Liver (tissue), 9 donors: ENCODE results near the gene SLIT3. TPM values are rescaled to one million over a fixed set of nuclear protein-coding genes. Genes with fewer than 3 reads are reported as not detected.

Experiments
- DNase-seq: peaks from one replicate; pipeline ENCODE4 v3.0.0-alpha.2; 2017; ENCODE audit warnings: low spot score
- H3K27ac ChIP-seq, 2 donors: one replicate each; pipeline ENCODE4 v1.7.0; 2013; ENCODE audit warnings: inconsistent platforms in 2 of 2, low read length in 2 of 2, control low read depth in 1 of 2, low read depth in 1 of 2, mild to moderate bottlenecking in 1 of 2
- H3K27me3 ChIP-seq, 4 donors: one replicate each; pipeline versions ENCODE4 v1.6.1 to v1.7.0; 2013; ENCODE audit warnings: low read length in 3 of 4, inconsistent platforms in 1 of 4, mild to moderate bottlenecking in 1 of 4, moderate library complexity in 1 of 4; ENCODE audit not compliant: control insufficient read depth in 4 of 4, insufficient read depth in 4 of 4
- H3K36me3 ChIP-seq, 4 donors: one replicate each; pipeline versions ENCODE4 v1.6.1 to v1.7.0; 2013; ENCODE audit warnings: low read length in 3 of 4, mild to moderate bottlenecking in 3 of 4, low read depth in 1 of 4, moderate library complexity in 1 of 4; ENCODE audit not compliant: control insufficient read depth in 4 of 4, insufficient read depth in 3 of 4
- H3K4me1 ChIP-seq, 4 donors: one replicate each; pipeline versions ENCODE4 v1.6.1 to v1.7.0; 2013; ENCODE audit warnings: low read length in 3 of 4, mild to moderate bottlenecking in 3 of 4, moderate library complexity in 1 of 4; ENCODE audit not compliant: control insufficient read depth in 4 of 4, insufficient read depth in 4 of 4
- H3K4me3 ChIP-seq, 3 donors: one replicate each; pipeline versions ENCODE4 v1.6.1 to v1.7.0; 2013; ENCODE audit warnings: low read length in 3 of 3, control low read depth in 1 of 3, low read depth in 1 of 3, mild to moderate bottlenecking in 1 of 3
- H3K9ac ChIP-seq, 2 donors: one replicate each; pipeline ENCODE4 v1.7.0; 2013; ENCODE audit warnings: low read length in 2 of 2, mild to moderate bottlenecking in 2 of 2, moderate library complexity in 2 of 2, control low read depth in 1 of 2, low read depth in 1 of 2
- H3K9me3 ChIP-seq, 4 donors: one replicate each; pipeline versions ENCODE4 v1.6.1 to v1.7.0; 2013; ENCODE audit warnings: low read length in 3 of 4; ENCODE audit not compliant: control insufficient read depth in 4 of 4
- CTCF ChIP-seq: fragments of 150-350 bp; IDR thresholded peaks from 2 replicates; pipeline ENCODE4 v1.5.1; 2017; ENCODE audit warnings: improper control_type of control experiment, low read depth, low read length; ENCODE audit not compliant: missing input control
- EGR1 ChIP-seq, 2 donors: IDR thresholded peaks; 2 replicates each; pipeline ENCODE4 v1.6.1; 2016 to 2018; ENCODE audit warnings: antibody characterized with exemption in 2 of 2, low read depth in 2 of 2
- FOXA1 ChIP-seq: IDR thresholded peaks from 2 replicates; pipeline ENCODE4 v1.6.1; 2016; ENCODE audit warnings: antibody characterized with exemption
- FOXA2 ChIP-seq: IDR thresholded peaks from 2 replicates; pipeline ENCODE4 v1.6.1; 2016; ENCODE audit warnings: antibody characterized with exemption
- GABPA ChIP-seq, 2 donors: IDR thresholded peaks in 1 of 2; conservative IDR thresholded peaks in 1 of 2; 2 replicates each; pipeline ENCODE4 v1.6.1; 2016; ENCODE audit warnings: antibody characterized with exemption in 2 of 2, mild to moderate bottlenecking in 1 of 2, moderate library complexity in 1 of 2
- HNF4A ChIP-seq, 2 donors: conservative IDR thresholded peaks; 2 replicates each; pipeline ENCODE4 v1.6.1; 2016; ENCODE audit warnings: antibody characterized with exemption in 2 of 2, mild to moderate bottlenecking in 2 of 2
- HNF4G ChIP-seq: IDR thresholded peaks from 2 replicates; pipeline ENCODE4 v1.6.1; 2016; ENCODE audit warnings: antibody characterized with exemption
- JUND ChIP-seq, 2 donors: IDR thresholded peaks; 2 replicates each; pipeline ENCODE4 v1.6.1; 2016; ENCODE audit warnings: antibody characterized with exemption in 2 of 2
- NR2F2 ChIP-seq: IDR thresholded peaks from 2 replicates; pipeline ENCODE4 v1.6.1; 2016; ENCODE audit warnings: antibody characterized with exemption
- RAD21 ChIP-seq, 2 donors: IDR thresholded peaks; 2 replicates each; pipeline ENCODE4 v1.6.1; 2016; ENCODE audit warnings: antibody characterized with exemption in 2 of 2, mild to moderate bottlenecking in 2 of 2
- RXRA ChIP-seq, 2 donors: IDR thresholded peaks; 2 replicates each; pipeline ENCODE4 v1.6.1; 2017 to 2018; ENCODE audit warnings: antibody characterized with exemption in 2 of 2, mild to moderate bottlenecking in 1 of 2
- SP1 ChIP-seq: IDR thresholded peaks from 2 replicates; pipeline ENCODE4 v1.6.1; 2018; ENCODE audit warnings: antibody characterized with exemption, mild to moderate bottlenecking
- TAF1 ChIP-seq: conservative IDR thresholded peaks from 2 replicates; pipeline ENCODE4 v1.6.1; 2016; ENCODE audit warnings: antibody characterized with exemption, mild to moderate bottlenecking
- YY1 ChIP-seq: IDR thresholded peaks from 2 replicates; pipeline ENCODE4 v1.6.1; 2016; ENCODE audit warnings: antibody characterized with exemption, mild to moderate bottlenecking
- ZBTB33 ChIP-seq: IDR thresholded peaks from 2 replicates; pipeline ENCODE4 v1.6.1; 2016; ENCODE audit warnings: antibody characterized with exemption
- WGBS: extraction: QIAGEN DNeasy Blood & Tissue Kit; methylation state at CpG from one replicate; pipeline ENCODE4 v1.1.7; 2013; 5-methylcytosine and 5-hydroxymethylcytosine counted together
- polyA plus RNA-seq, 2 donors: library from polyadenylated mRNA; stranded (reverse) in 1 of 2; unstranded in 1 of 2; fragments of 200-250 nt in 1 of 2; fragments of >200 nt in 1 of 2; fragmentation: Nextera tagmentation in 1 of 2; extraction: Ambion mirVana in 1 of 2; gene quantifications; one replicate each; pipeline versions ENCODE4 v1.2.1 to v1.2.3, GENCODE V29; 2013 to 2015
- total RNA-seq, 2 donors: library from RNA; depleted of rRNA; stranded (reverse); fragments of >200 nt; gene quantifications; one replicate each; pipeline ENCODE4 v1.2.3, GENCODE V29; 2014
- TF ChIP-seq, protein P1 (sequence below): IDR thresholded peaks from 2 replicates; pipeline ENCODE4 v1.6.1; 2016; ENCODE audit warnings: antibody characterized with exemption
- TF ChIP-seq, protein P2 (sequence below): IDR thresholded peaks from 2 replicates; pipeline ENCODE4 v1.6.1; 2016; ENCODE audit warnings: antibody characterized with exemption, mild to moderate bottlenecking
- donor health status: healthy.
- donor health status: healthy.
- donor health status: healthy.
- donor health status: healthy.
- donor health status: healthy.

The SLIT3 gene
- total and polyA plus RNA-seq, 4 donors, result 0.61 to 1.3 (median 0.91) TPM

DNA sequence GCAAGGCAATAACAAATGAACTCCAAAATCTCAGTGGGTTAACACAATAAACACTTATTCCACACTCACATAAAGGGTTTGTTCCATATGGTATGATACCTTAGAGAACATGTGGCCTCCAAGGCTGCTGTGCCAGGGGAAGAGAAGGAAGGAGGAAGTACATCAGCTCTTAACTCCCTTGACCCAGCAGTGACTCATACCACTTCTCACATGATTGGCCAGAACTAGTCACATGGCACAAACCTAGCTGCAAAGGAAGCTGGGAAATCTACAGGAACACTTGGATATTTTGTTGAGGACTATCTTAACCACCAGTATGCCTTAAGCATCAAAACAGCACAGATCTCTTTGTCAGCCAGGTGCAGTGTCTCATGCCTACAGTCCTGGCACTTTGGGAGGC, 99.3 kb downstream of the SLIT3 start:
- H3K4me3 ChIP-seq, result no peak overlapping the region
- DNase-seq, result no peak
- H3K36me3 ChIP-seq, result no peaks in the 10 kb centered on the region
- TF ChIP-seq, protein P1, sequence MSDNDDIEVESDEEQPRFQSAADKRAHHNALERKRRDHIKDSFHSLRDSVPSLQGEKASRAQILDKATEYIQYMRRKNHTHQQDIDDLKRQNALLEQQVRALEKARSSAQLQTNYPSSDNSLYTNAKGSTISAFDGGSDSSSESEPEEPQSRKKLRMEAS, result no peak
- TF ChIP-seq GABPA (IDR thresholded peaks at IDR 0.05 in 1 of 2, conservative IDR thresholded peaks at IDR 0.05 in 1 of 2) (no peak), CTCF (no peak), SP1 (no peak), HNF4G (no peak), EGR1 (IDR thresholded peaks at IDR 0.05; ENCODE audit: low read depth in 2 of 2) (no peak), FOXA2 (no peak), YY1 (no peak), HNF4A (conservative IDR thresholded peaks at IDR 0.05) (no peak), FOXA1 (no peak), NR2F2 (no peak), RAD21 (IDR thresholded peaks at IDR 0.05) (no peak), RXRA (IDR thresholded peaks at IDR 0.05) (no peak), ZBTB33 (no peak)
- TF ChIP-seq, protein P2, sequence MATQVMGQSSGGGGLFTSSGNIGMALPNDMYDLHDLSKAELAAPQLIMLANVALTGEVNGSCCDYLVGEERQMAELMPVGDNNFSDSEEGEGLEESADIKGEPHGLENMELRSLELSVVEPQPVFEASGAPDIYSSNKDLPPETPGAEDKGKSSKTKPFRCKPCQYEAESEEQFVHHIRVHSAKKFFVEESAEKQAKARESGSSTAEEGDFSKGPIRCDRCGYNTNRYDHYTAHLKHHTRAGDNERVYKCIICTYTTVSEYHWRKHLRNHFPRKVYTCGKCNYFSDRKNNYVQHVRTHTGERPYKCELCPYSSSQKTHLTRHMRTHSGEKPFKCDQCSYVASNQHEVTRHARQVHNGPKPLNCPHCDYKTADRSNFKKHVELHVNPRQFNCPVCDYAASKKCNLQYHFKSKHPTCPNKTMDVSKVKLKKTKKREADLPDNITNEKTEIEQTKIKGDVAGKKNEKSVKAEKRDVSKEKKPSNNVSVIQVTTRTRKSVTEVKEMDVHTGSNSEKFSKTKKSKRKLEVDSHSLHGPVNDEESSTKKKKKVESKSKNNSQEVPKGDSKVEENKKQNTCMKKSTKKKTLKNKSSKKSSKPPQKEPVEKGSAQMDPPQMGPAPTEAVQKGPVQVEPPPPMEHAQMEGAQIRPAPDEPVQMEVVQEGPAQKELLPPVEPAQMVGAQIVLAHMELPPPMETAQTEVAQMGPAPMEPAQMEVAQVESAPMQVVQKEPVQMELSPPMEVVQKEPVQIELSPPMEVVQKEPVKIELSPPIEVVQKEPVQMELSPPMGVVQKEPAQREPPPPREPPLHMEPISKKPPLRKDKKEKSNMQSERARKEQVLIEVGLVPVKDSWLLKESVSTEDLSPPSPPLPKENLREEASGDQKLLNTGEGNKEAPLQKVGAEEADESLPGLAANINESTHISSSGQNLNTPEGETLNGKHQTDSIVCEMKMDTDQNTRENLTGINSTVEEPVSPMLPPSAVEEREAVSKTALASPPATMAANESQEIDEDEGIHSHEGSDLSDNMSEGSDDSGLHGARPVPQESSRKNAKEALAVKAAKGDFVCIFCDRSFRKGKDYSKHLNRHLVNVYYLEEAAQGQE, result no peak
- peaks cover 0 to 3% (median under 1%) of the 10 kb centered on the region in 4 donors for H3K9me3 ChIP-seq
- no peaks in the 10 kb centered on the region for H3K27me3 ChIP-seq
- no peak overlapping the region for H3K9ac ChIP-seq
- H3K4me1 ChIP-seq, result no peaks in the 10 kb centered on the region
- no peak overlapping the region for H3K27ac ChIP-seq

- Histone ChIP-seq H3K4me3 (no peak overlapping the region), H3K4me1 (no peaks in the 10 kb centered on the region), H3K9ac (no peak overlapping the region), H3K36me3 (no peaks in the 10 kb centered on the region), H3K27ac (no peak overlapping the region), H3K27me3 (no peaks in the 10 kb centered on the region), H3K9me3 (peaks cover 0 to 3% (median under 1%) of the 10 kb centered on the region in 4 donors)
- DNase-seq, result no peak
- 66% methylated on average over 6 of the region's 6 CpGs for WGBS
- no peak for TF ChIP-seq RAD21 (IDR thresholded peaks at IDR 0.05)
- no peak for TF ChIP-seq GABPA (IDR thresholded peaks at IDR 0.05 in 1 of 2, conservative IDR thresholded peaks at IDR 0.05 in 1 of 2)
- TF ChIP-seq FOXA2, result no peak
- TF ChIP-seq JUND (IDR thresholded peaks at IDR 0.05), result no peak
- TF ChIP-seq CTCF, result no peak
- TF ChIP-seq EGR1 (IDR thresholded peaks at IDR 0.05; ENCODE audit: low read depth in 2 of 2), result no peak
- TF ChIP-seq, protein P2, result no peak
- no peak for TF ChIP-seq TAF1
- TF ChIP-seq NR2F2, result no peak
Measured at GRCh38 chr5:169200125-169200778, 100.7 kb downstream of the SLIT3 start.
